IMR-90 (cell line): ENCODE measurements around the gene FOXN4. TPM values are rescaled to one million over a fixed set of nuclear protein-coding genes. Genes with fewer than 3 reads are reported as not detected.

Experiments used
- ATAC-seq: fragments of 200-7000 bp; cut with Tn5 transposase; 2 replicates; pipeline ENCODE4 v1.9.1; 2020; ENCODE audit warnings: low read depth, mild to moderate bottlenecking, moderate library complexity
- BruUV-seq: library from RNA; stranded (reverse); fragments of 400-500 nt; replicated peaks from 2 replicates; lab custom pipeline; 2021; lab: Mats Ljungman, UMichigan
- CTCF ChIA-PET: fragments of 300-600 bp; formaldehyde crosslinking; extraction: SDS; loops from one replicate; lab custom pipeline; 2021; ENCODE audit warnings: antibody characterized with exemption; lab: Yijun Ruan, JAX
- POLR2A ChIA-PET: fragments of 300-600 bp; sonication (Branson Sonifier 250); formaldehyde crosslinking; loops from one replicate; lab custom pipeline; 2022; ENCODE audit warnings: antibody characterized with exemption; ENCODE audit not compliant: unreplicated experiment; lab: Charles Lee
- DNase-seq: peaks from one replicate; pipeline ENCODE4 v3.0.0; 2013
- H2AFZ ChIP-seq: replicated peaks from 2 replicates; pipeline ENCODE3; 2013; ENCODE audit warnings: low read length, mild to moderate bottlenecking; ENCODE audit not compliant: poor library complexity
- H2AK5ac ChIP-seq: 2 replicates; pipeline ENCODE4 v1.6.1; 2013; ENCODE audit warnings: low read depth, low read length, inconsistent platforms
- H2AK9ac ChIP-seq: replicated peaks from 2 replicates; pipeline ENCODE3; 2013; ENCODE audit warnings: mild to moderate bottlenecking, low read depth, low read length, moderate library complexity; ENCODE audit not compliant: poor library complexity
- H2BK120ac ChIP-seq: 2 replicates; pipeline ENCODE4 v1.6.1; 2013; ENCODE audit warnings: low read depth, low read length, inconsistent platforms
- H2BK15ac ChIP-seq: 3 replicates; pipeline ENCODE4 v1.6.1; 2013; ENCODE audit warnings: low read depth, low read length, inconsistent platforms
- H2BK20ac ChIP-seq: 2 replicates; pipeline ENCODE4 v1.6.1; 2013; ENCODE audit warnings: low read depth, mild to moderate bottlenecking, inconsistent platforms, low read length, moderate library complexity
- H2BK5ac ChIP-seq: 2 replicates; pipeline ENCODE4 v1.6.1; 2013; ENCODE audit warnings: mild to moderate bottlenecking, low read depth, low read length, inconsistent platforms; ENCODE audit not compliant: poor library complexity, severe bottlenecking
- H3K14ac ChIP-seq: replicated peaks from 2 replicates; pipeline ENCODE4 v1.6.1; 2013; ENCODE audit warnings: low read depth, low read length, inconsistent platforms
- H3K18ac ChIP-seq: 2 replicates; pipeline ENCODE4 v1.6.1; 2013; ENCODE audit warnings: low read depth, low read length, control low read depth
- H3K23ac ChIP-seq: 2 replicates; pipeline ENCODE4 v1.6.1; 2013; ENCODE audit warnings: low read depth, low read length, inconsistent platforms
- H3K27ac ChIP-seq: 2 replicates; pipeline ENCODE4 v1.5.1; 2013; ENCODE audit warnings: mild to moderate bottlenecking, control low read depth, low read length; ENCODE audit not compliant: insufficient read depth
- H3K27me3 ChIP-seq: 2 replicates; pipeline ENCODE4 v1.6.1; 2013; ENCODE audit warnings: low read length; ENCODE audit not compliant: control insufficient read depth, insufficient read depth
- H3K36me3 ChIP-seq: 2 replicates; pipeline ENCODE4 v1.6.1; 2013; ENCODE audit warnings: low read length, mixed read lengths; ENCODE audit not compliant: control insufficient read depth, insufficient read depth
- H3K4ac ChIP-seq: 2 replicates; pipeline ENCODE4 v1.6.1; 2013; ENCODE audit warnings: low read depth, low read length, inconsistent platforms
- H3K4me1 ChIP-seq: 2 replicates; pipeline ENCODE4 v1.6.1; 2013; ENCODE audit warnings: low read length, mixed read lengths; ENCODE audit not compliant: control insufficient read depth, insufficient read depth
- H3K4me2 ChIP-seq: 2 replicates; pipeline ENCODE4 v1.6.1; 2013; ENCODE audit warnings: low read depth, mild to moderate bottlenecking, control low read depth, low read length, moderate library complexity
- H3K4me3 ChIP-seq: 2 replicates; pipeline ENCODE4 v1.5.1; 2013; ENCODE audit warnings: low read depth, mild to moderate bottlenecking, control low read depth, low read length, moderate library complexity; ENCODE audit not compliant: insufficient read depth
- H3K56ac ChIP-seq: 2 replicates; pipeline ENCODE4 v1.6.1; 2013; ENCODE audit warnings: low read length, inconsistent platforms; ENCODE audit not compliant: insufficient read depth; ENCODE audit errors: extremely low read depth
- H3K79me1 ChIP-seq, 2 experiments: 2 replicates each; pipeline ENCODE4 v1.6.1; 2013; ENCODE audit warnings: low read length in 2 of 2, inconsistent platforms in 1 of 2, low read depth in 1 of 2
- H3K9ac ChIP-seq: 2 replicates; pipeline ENCODE4 v1.6.1; 2013; ENCODE audit warnings: low read depth, low read length, control low read depth
- H3K9me1 ChIP-seq: 2 replicates; pipeline ENCODE4 v1.6.1; 2013; ENCODE audit warnings: low read length, inconsistent platforms; ENCODE audit not compliant: insufficient read depth
- H3K9me3 ChIP-seq: 2 replicates; pipeline ENCODE4 v1.6.1; 2013; ENCODE audit warnings: low read length; ENCODE audit not compliant: control insufficient read depth, insufficient read depth
- H4K20me1 ChIP-seq: 2 replicates; pipeline ENCODE4 v1.6.1; 2013; ENCODE audit warnings: low read length, inconsistent platforms; ENCODE audit not compliant: insufficient read depth
- H4K5ac ChIP-seq: 2 replicates; pipeline ENCODE4 v1.6.1; 2013; ENCODE audit warnings: mild to moderate bottlenecking, low read depth, low read length, control low read depth
- H4K8ac ChIP-seq, 2 experiments: 2 replicates each; pipeline ENCODE4 v1.6.1; 2013; ENCODE audit warnings: low read depth in 2 of 2, low read length in 2 of 2, control low read depth in 1 of 2, inconsistent platforms in 1 of 2
- H4K91ac ChIP-seq: 2 replicates; pipeline ENCODE4 v1.6.1; 2013; ENCODE audit warnings: low read depth, low read length, inconsistent platforms; ENCODE audit not compliant: insufficient read depth
- BHLHE40 ChIP-seq: fragments of 150-350 bp; IDR thresholded peaks from 2 replicates; pipeline ENCODE4 v1.6.1; 2016; ENCODE audit warnings: mild to moderate bottlenecking, low read depth, low read length
- CEBPB ChIP-seq: IDR thresholded peaks from 2 replicates; pipeline ENCODE4 v1.6.1; 2012; ENCODE audit warnings: low read depth, low read length, improper control_type of control experiment
- CHD1 ChIP-seq: IDR thresholded peaks from 2 replicates; pipeline ENCODE4 v1.6.1; 2012; ENCODE audit warnings: low read depth, low read length, improper control_type of control experiment
- FOS ChIP-seq: fragments of 150-350 bp; IDR thresholded peaks from 2 replicates; pipeline ENCODE4 v1.6.1; 2016; ENCODE audit warnings: low read depth, low read length
- MAFK ChIP-seq: IDR thresholded peaks from 2 replicates; pipeline ENCODE4 v1.6.1; 2012; ENCODE audit warnings: low read depth, low read length, improper control_type of control experiment
- MAZ ChIP-seq: IDR thresholded peaks from 2 replicates; pipeline ENCODE4 v1.6.1; 2012; ENCODE audit warnings: low read depth, mild to moderate bottlenecking, low read length, improper control_type of control experiment, moderate library complexity, borderline replicate concordance
- MXI1 ChIP-seq: IDR thresholded peaks from 2 replicates; pipeline ENCODE4 v1.6.1; 2012; ENCODE audit warnings: low read depth, mild to moderate bottlenecking, low read length, moderate library complexity, borderline replicate concordance
- NFE2L2 ChIP-seq: fragments of 150-350 bp; IDR thresholded peaks from 2 replicates; pipeline ENCODE4 v1.6.1; 2016; ENCODE audit warnings: low read depth, mild to moderate bottlenecking, low read length
- POLR2A ChIP-seq: IDR thresholded peaks from 2 replicates; pipeline ENCODE4 v1.6.1; 2012; ENCODE audit warnings: mild to moderate bottlenecking, low read depth, low read length
- RAD21 ChIP-seq: IDR thresholded peaks from 2 replicates; pipeline ENCODE4 v1.6.1; 2012; ENCODE audit warnings: low read length, improper control_type of control experiment
- RFX5 ChIP-seq: IDR thresholded peaks from 2 replicates; pipeline ENCODE4 v1.8.0; 2012; ENCODE audit warnings: low read depth, mild to moderate bottlenecking, low read length, moderate library complexity
- WGBS, 2 experiments: methylation state at CpG; one replicate each; pipeline versions ENCODE4 v1.1.5 to v1.1.7; 2013; ENCODE audit warnings: missing lambda C conversion rate in 2 of 2; ENCODE audit not compliant: insufficient read length in 1 of 2; ENCODE audit errors: extremely low coverage in 2 of 2; 5-methylcytosine and 5-hydroxymethylcytosine counted together
- dilution Hi-C: fragments of 300-500 bp; cut with HindIII; formaldehyde crosslinking; loops from one replicate; pipeline ENCODE4 v1.14.3; 2018; ENCODE audit warnings: low sequenced_read_pairs; ENCODE audit not compliant: unreplicated experiment
- in situ Hi-C: fragments of 300-500 bp; cut with MboI; formaldehyde crosslinking; loops from 3 replicates; pipeline ENCODE4 v1.14.3; 2019; ENCODE audit warnings: low sequenced_read_pairs, inconsistent platforms, mixed read lengths
- intact Hi-C: fragments of 100-400 bp; cut with micrococcal nuclease; formaldehyde crosslinking; loops from 2 replicates; pipeline ENCODE4 v1.10.0; 2022
- polyA plus RNA-seq, 3 experiments: library from polyadenylated mRNA; depleted of rRNA; stranded (reverse); fragments of >200 nt; gene quantifications; 2 replicates each; pipeline ENCODE4 v1.2.3, GENCODE V29; 2012; ENCODE audit warnings: low replicate concordance in 1 of 3
- total RNA-seq: library from RNA; depleted of rRNA; stranded (reverse); fragments of >200 nt; gene quantifications from 2 replicates; pipeline ENCODE4 v1.2.3, GENCODE V29; 2012
- TF ChIP-seq, protein P1 (sequence below): fragments of 150-350 bp; IDR thresholded peaks from 2 replicates; pipeline ENCODE4 v1.6.1; 2017; ENCODE audit warnings: mild to moderate bottlenecking, antibody characterized with exemption, low read length, low read depth
- TF ChIP-seq, protein P2 (sequence below): conservative IDR thresholded peaks from 2 replicates; pipeline ENCODE4 v1.5.1; 2012; ENCODE audit warnings: mild to moderate bottlenecking, low read depth, low read length, improper control_type of control experiment
- TF ChIP-seq, protein P3 (sequence below): fragments of 150-350 bp; IDR thresholded peaks from 2 replicates; pipeline ENCODE4 v1.6.1; 2016; ENCODE audit warnings: low read depth, mild to moderate bottlenecking, low read length, moderate library complexity, borderline replicate concordance

Gene FOXN4
- total and polyA plus RNA-seq, 2 of the 4 experiments (the other 2 are of a cell fraction) = not detected

DNA sequence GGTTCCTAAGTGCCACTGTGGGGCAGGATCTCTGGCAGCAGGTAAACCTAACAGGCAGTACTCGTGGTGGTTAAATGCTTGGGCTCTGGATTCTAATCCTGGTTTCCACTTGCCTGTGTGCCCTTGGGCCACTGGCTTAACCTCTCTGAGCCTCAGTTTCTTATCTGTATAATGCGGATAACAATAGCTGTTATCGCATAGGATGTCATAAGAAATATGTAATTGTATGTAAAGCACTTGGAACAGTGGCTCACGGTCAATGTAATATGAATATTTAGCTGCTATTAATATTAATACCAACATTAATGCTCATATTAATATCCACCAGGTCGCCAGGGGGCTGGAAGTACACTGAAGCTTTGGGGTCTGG lies 16.8 kb downstream of the FOXN4 start:
- dilution Hi-C loops (no loop called here), in situ Hi-C loops (no loop called here), intact Hi-C loops (no loop called here)
- ChIA-PET POLR2A (no interaction called here), CTCF (no interaction called here)
- no peak overlapping the region for H3K27ac ChIP-seq
- no peak overlapping the region for H2AK5ac ChIP-seq
- no peak overlapping the region for H2BK15ac ChIP-seq
- no peak overlapping the region for H3K4me2 ChIP-seq
- no peak overlapping the region for H2BK5ac ChIP-seq
- BruUV-seq = no TSS peak
- H3K27me3 ChIP-seq = peaks cover 11% of the 10 kb centered on the region; the same call in 1 of the 2 replicates
- DNase-seq (no peak), ATAC-seq (no peak)
- H2AFZ ChIP-seq = no peak overlapping the region
- no peak overlapping the region for H3K56ac ChIP-seq
- TF ChIP-seq MAZ (no peak), FOS (no peak), POLR2A (no peak), RFX5 (no peak), RAD21 (no peak), NFE2L2 (no peak), MXI1 (no peak), CHD1 (no peak), BHLHE40 (no peak), MAFK (no peak), CEBPB (no peak)
- TF ChIP-seq, protein P1, sequence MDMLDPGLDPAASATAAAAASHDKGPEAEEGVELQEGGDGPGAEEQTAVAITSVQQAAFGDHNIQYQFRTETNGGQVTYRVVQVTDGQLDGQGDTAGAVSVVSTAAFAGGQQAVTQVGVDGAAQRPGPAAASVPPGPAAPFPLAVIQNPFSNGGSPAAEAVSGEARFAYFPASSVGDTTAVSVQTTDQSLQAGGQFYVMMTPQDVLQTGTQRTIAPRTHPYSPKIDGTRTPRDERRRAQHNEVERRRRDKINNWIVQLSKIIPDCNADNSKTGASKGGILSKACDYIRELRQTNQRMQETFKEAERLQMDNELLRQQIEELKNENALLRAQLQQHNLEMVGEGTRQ = no peak
- TF ChIP-seq, protein P2, sequence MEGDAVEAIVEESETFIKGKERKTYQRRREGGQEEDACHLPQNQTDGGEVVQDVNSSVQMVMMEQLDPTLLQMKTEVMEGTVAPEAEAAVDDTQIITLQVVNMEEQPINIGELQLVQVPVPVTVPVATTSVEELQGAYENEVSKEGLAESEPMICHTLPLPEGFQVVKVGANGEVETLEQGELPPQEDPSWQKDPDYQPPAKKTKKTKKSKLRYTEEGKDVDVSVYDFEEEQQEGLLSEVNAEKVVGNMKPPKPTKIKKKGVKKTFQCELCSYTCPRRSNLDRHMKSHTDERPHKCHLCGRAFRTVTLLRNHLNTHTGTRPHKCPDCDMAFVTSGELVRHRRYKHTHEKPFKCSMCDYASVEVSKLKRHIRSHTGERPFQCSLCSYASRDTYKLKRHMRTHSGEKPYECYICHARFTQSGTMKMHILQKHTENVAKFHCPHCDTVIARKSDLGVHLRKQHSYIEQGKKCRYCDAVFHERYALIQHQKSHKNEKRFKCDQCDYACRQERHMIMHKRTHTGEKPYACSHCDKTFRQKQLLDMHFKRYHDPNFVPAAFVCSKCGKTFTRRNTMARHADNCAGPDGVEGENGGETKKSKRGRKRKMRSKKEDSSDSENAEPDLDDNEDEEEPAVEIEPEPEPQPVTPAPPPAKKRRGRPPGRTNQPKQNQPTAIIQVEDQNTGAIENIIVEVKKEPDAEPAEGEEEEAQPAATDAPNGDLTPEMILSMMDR = no peak
- TF ChIP-seq, protein P3, sequence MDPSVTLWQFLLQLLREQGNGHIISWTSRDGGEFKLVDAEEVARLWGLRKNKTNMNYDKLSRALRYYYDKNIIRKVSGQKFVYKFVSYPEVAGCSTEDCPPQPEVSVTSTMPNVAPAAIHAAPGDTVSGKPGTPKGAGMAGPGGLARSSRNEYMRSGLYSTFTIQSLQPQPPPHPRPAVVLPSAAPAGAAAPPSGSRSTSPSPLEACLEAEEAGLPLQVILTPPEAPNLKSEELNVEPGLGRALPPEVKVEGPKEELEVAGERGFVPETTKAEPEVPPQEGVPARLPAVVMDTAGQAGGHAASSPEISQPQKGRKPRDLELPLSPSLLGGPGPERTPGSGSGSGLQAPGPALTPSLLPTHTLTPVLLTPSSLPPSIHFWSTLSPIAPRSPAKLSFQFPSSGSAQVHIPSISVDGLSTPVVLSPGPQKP = no peak
- H3K9ac ChIP-seq = no peak overlapping the region
- H3K9me1 ChIP-seq = no peaks in the 10 kb centered on the region
- H2BK20ac ChIP-seq = no peak overlapping the region
- H3K4me1 ChIP-seq = no peaks in the 10 kb centered on the region
- no peaks in the 10 kb centered on the region for H3K79me1 ChIP-seq
- no peak overlapping the region for H3K14ac ChIP-seq
- H4K20me1 ChIP-seq = no peaks in the 10 kb centered on the region
- no peak overlapping the region for H4K8ac ChIP-seq
- no peak overlapping the region for H3K23ac ChIP-seq
- H3K4ac ChIP-seq = no peak overlapping the region
- H4K5ac ChIP-seq = no peak overlapping the region
- no peak overlapping the region for H2AK9ac ChIP-seq
- H3K36me3 ChIP-seq = no peaks in the 10 kb centered on the region
- H2BK120ac ChIP-seq = no peak overlapping the region
- H3K9me3 ChIP-seq = no peaks in the 10 kb centered on the region
- WGBS, 2 experiments = no CpG with 5 or more reads among the region's 5 CpGs
- H3K18ac ChIP-seq = no peak overlapping the region
- H3K4me3 ChIP-seq = no peak overlapping the region
- H4K91ac ChIP-seq = no peak overlapping the region
